ENCODE measurements around the gene ANTXR1. TPM values are rescaled to one million over a fixed set of nuclear protein-coding genes. Genes with fewer than 3 reads are reported as not detected.

The ANTXR1 gene
- total RNA-seq, 1 experiment from 2014 or later: 37.3 TPM

GRCh38 chr2:69202327-69202726, 189.3 kb downstream of the ANTXR1 start:
- no CpG with 5 or more reads among the region's 3 CpGs for WGBS (ENCODE audit: extremely low coverage, insufficient read length, low lambda C conversion rate)
- Mint-ChIP-seq H3K4me3 (no peak overlapping the region), H3K9me3 (peaks cover 2 to 5% of the 10 kb centered on the region in 2 experiments; a peak in 4 of 5 replicates), H3K36me3 (ENCODE audit: insufficient read depth in 1 of 3, low read depth in 3 of 3) (peaks cover 11 to 16% (median 12%) of the 10 kb centered on the region in 3 experiments), H3K27ac (no peak overlapping the region), H3K4me1 (peaks cover 0 to 7% of the 10 kb centered on the region in 2 experiments; a peak in 2 of 4 replicates), H3K27me3 (ENCODE audit: low read depth) (no peaks in the 10 kb centered on the region)
- Histone ChIP-seq H3K9ac (ENCODE audit: extremely low read depth, insufficient read length, low read length) (no peak overlapping the region), H2BK20ac (ENCODE audit: low read depth, low read length, poor library complexity, severe bottlenecking) (no peak overlapping the region), H2AFZ (ENCODE audit: low read length) (no peak overlapping the region), H3K9me3 (ENCODE audit: control insufficient read depth, low read depth, low read length) (no peaks in the 10 kb centered on the region), H4K5ac (ENCODE audit: insufficient read length, low read depth, low read length) (no peak overlapping the region), H2BK15ac (ENCODE audit: low read depth, low read length) (no peak overlapping the region), H4K91ac (ENCODE audit: insufficient read length, low read depth, low read length) (no peak overlapping the region), H3K18ac (ENCODE audit: insufficient read length, low read depth, low read length) (no peak overlapping the region), H3K23me2 (ENCODE audit: insufficient read length, low read depth, low read length, poor library complexity, severe bottlenecking) (no peaks in the 10 kb centered on the region), H2BK120ac (ENCODE audit: low read depth, low read length, poor library complexity, severe bottlenecking) (no peak overlapping the region), H4K8ac (replicated peaks; ENCODE audit: insufficient read length, low read depth, low read length) (no peak overlapping the region), H3K56ac (ENCODE audit: insufficient read length, low read depth, low read length) (no peak overlapping the region), H3K4ac (ENCODE audit: low read depth, low read length) (no peak overlapping the region), H3K27ac (ENCODE audit: insufficient read length, low read depth, low read length) (no peak overlapping the region), H2AK5ac (ENCODE audit: insufficient read length, low read length) (no peak overlapping the region), H3T11ph (ENCODE audit: low read length) (no peak overlapping the region), H3K79me1 (ENCODE audit: insufficient read depth, low read depth, low read length, poor library complexity, severe bottlenecking) (no peaks in the 10 kb centered on the region), H3K27me3 (ENCODE audit: insufficient read depth, low read length) (no peaks in the 10 kb centered on the region), H3K4me2 (ENCODE audit: insufficient read depth, insufficient read length, low read length) (no peak overlapping the region), H3K79me2 (ENCODE audit: insufficient read depth, low read length) (no peaks in the 10 kb centered on the region), H2BK12ac (ENCODE audit: insufficient read length, low read depth, low read length) (no peak overlapping the region), H3K4me1 (ENCODE audit: insufficient read depth, low read length) (no peaks in the 10 kb centered on the region), H3K14ac (ENCODE audit: insufficient read depth, low read length) (no peak overlapping the region), H4K20me1 (ENCODE audit: control insufficient read depth, insufficient read depth, insufficient read length) (no peaks in the 10 kb centered on the region), H2BK5ac (ENCODE audit: insufficient read length, low read length) (no peak overlapping the region), H3K23ac (ENCODE audit: insufficient read length, low read depth, low read length) (no peak overlapping the region)
- no peak for DNase-seq
- TF ChIP-seq, protein P1, sequence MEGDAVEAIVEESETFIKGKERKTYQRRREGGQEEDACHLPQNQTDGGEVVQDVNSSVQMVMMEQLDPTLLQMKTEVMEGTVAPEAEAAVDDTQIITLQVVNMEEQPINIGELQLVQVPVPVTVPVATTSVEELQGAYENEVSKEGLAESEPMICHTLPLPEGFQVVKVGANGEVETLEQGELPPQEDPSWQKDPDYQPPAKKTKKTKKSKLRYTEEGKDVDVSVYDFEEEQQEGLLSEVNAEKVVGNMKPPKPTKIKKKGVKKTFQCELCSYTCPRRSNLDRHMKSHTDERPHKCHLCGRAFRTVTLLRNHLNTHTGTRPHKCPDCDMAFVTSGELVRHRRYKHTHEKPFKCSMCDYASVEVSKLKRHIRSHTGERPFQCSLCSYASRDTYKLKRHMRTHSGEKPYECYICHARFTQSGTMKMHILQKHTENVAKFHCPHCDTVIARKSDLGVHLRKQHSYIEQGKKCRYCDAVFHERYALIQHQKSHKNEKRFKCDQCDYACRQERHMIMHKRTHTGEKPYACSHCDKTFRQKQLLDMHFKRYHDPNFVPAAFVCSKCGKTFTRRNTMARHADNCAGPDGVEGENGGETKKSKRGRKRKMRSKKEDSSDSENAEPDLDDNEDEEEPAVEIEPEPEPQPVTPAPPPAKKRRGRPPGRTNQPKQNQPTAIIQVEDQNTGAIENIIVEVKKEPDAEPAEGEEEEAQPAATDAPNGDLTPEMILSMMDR (conservative IDR thresholded peaks at IDR 0.05): no peak
